Karpas-422 (cell line): ENCODE data around the gene TRAPPC5. TPM values are rescaled to one million over a fixed set of nuclear protein-coding genes. Genes with fewer than 3 reads are reported as not detected.
A peak's percentile ranks its signal among the peaks of the same experiment; 100 is the strongest.

Source experiments
- DNase-seq: peaks from one replicate; pipeline ENCODE4 v3.0.0-alpha.2; 2015
- H2AFZ ChIP-seq: fragments of 200-600 bp; sonication (generic); 2 replicates; pipeline ENCODE4 v1.6.1; 2014; ENCODE audit warnings: antibody characterized with exemption, low read length, mixed read lengths
- H3K27ac ChIP-seq: fragments of 200-600 bp; sonication (generic); 2 replicates; pipeline ENCODE4 v1.5.1; 2014; ENCODE audit warnings: mild to moderate bottlenecking, low read length, moderate library complexity
- H3K27me3 ChIP-seq: fragments of 200-600 bp; sonication (generic); 2 replicates; pipeline ENCODE4 v1.6.1; 2014; ENCODE audit warnings: low read length, mixed read lengths
- H3K36me3 ChIP-seq: fragments of 200-600 bp; sonication (generic); 2 replicates; pipeline ENCODE4 v1.6.1; 2014; ENCODE audit warnings: low read length, mixed read lengths; ENCODE audit not compliant: insufficient read depth
- H3K4me1 ChIP-seq: fragments of 200-600 bp; sonication (generic); 2 replicates; pipeline ENCODE4 v1.6.1; 2014; ENCODE audit warnings: mild to moderate bottlenecking, low read length, mixed read lengths
- H3K4me2 ChIP-seq: fragments of 200-600 bp; sonication (generic); 2 replicates; pipeline ENCODE4 v1.6.1; 2014; ENCODE audit warnings: low read length, low read depth, mild to moderate bottlenecking; ENCODE audit not compliant: poor library complexity, severe bottlenecking
- H3K4me3 ChIP-seq: fragments of 200-600 bp; sonication (generic); 2 replicates; pipeline ENCODE4 v1.5.1; 2014; ENCODE audit warnings: mild to moderate bottlenecking, antibody characterized with exemption, low read length, mixed read lengths
- H3K79me2 ChIP-seq: fragments of 200-600 bp; sonication (generic); 2 replicates; pipeline ENCODE4 v1.6.1; 2014; ENCODE audit warnings: mild to moderate bottlenecking, low read length, mixed read lengths
- H3K9ac ChIP-seq: fragments of 200-600 bp; sonication (generic); 2 replicates; pipeline ENCODE4 v1.6.0; 2014; ENCODE audit warnings: low read length
- H3K9me2 ChIP-seq: fragments of 200-600 bp; sonication (generic), shearing (Covaris generic); replicated peaks from 2 replicates; pipeline ENCODE4 v1.6.0; 2014; ENCODE audit warnings: mild to moderate bottlenecking, low read length, moderate library complexity; ENCODE audit not compliant: insufficient read depth
- H3K9me3 ChIP-seq: fragments of 300-700, 200-600 bp; sonication (generic); 2 replicates; pipeline ENCODE4 v1.6.1; 2014; ENCODE audit warnings: low read length, mixed read lengths
- H4K20me1 ChIP-seq: fragments of 200-600 bp; sonication (generic); 2 replicates; pipeline ENCODE4 v1.6.1; 2014; ENCODE audit warnings: mild to moderate bottlenecking, antibody characterized with exemption, low read length, low read depth; ENCODE audit not compliant: insufficient read depth
- total RNA-seq: library from RNA; depleted of rRNA; stranded (reverse); fragments of >200 nt; shearing (Covaris generic); gene quantifications from 2 replicates; pipeline ENCODE4 v1.2.3, GENCODE V29; 2014; ENCODE audit warnings: low replicate concordance

The TRAPPC5 gene
- total RNA-seq, 1 experiment from 2014 or later: 52.1 TPM

DNA sequence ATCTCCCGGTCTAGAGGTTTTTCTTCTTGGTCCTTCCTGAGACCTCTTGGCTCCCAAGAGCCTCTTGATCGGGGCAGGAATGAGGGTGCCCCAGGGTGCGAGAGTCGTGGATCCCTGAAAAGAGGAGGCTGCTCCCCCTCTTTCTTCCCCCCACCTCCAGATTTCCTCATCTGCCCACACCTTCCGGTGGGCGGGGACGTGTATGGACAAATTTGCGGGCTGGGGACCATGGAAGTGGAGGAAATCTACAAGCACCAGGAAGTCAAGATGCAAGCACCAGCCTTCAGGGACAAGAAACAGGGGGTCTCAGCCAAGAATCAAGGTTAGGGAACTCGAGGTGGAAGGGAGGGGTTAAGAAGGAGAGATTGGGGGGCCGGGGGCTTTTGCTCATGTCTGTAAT is 3.8 kb upstream of the TRAPPC5 start, which contains the start of gene MCEMP1:
Gene MCEMP1, plus strand, starts transcription at position 237 of the 400 bp plus-strand sequence. Its CDS starts 31 bp downstream, at position 268.
- no peak within 1 kb of the TSS for H3K27ac ChIP-seq
- no peak within 1 kb of the TSS for H3K4me2 ChIP-seq
- peaks cover 11% of the 10 kb centered on the region for H3K79me2 ChIP-seq
- H3K9ac ChIP-seq: no peak within 1 kb of the TSS
- no peaks in the 10 kb centered on the region for H3K9me2 ChIP-seq
- no peak for DNase-seq
- H3K9me3 ChIP-seq: no peaks in the 10 kb centered on the region
- H3K27me3 ChIP-seq: no peaks in the 10 kb centered on the region
- H4K20me1 ChIP-seq: 0 out of 2 replicates have a peak, but pooled peaks cover 4% of the 10 kb centered on the region
- H3K4me1 ChIP-seq: peaks cover 17% of the 10 kb centered on the region
- H3K36me3 ChIP-seq: no peaks in the 10 kb centered on the region
- H2AFZ ChIP-seq: no peak within 1 kb of the TSS
- no peak within 1 kb of the TSS for H3K4me3 ChIP-seq

DNA sequence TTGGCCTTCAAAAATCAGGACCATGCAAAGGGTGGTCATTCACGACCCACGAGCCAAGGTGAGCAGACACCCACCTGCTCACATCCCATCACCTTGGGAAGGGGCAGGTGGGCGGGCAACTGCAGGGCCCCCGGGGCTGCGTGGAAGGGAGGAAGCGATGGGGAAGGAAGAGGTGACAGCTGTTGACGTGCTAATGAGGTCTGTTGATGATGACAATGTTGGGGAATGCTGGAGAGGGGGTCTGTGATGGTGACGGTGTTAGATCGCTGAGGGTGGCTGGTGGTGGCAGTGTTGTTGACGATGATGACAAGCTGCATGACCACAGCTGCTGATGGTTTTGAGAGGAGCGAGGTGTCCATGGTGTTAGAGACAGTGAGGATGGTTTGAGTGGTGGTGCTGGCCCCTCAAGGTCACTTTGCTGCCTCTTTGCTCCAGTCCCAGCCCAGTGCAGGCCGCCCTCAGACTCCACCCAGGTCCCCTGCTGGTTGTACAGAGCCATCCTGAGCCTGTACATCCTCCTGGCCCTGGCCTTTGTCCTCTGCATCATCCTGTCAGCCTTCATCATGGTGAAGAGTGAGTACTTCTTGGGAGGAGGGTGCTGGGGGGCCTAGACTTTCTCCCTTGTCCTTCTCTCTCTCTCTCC is 2.8 kb upstream of the TRAPPC5 start:
- H2AFZ ChIP-seq: no peak overlapping the region
- H3K4me2 ChIP-seq: no peak overlapping the region
- H4K20me1 ChIP-seq: peaks cover 13% of the 10 kb centered on the region; the same call in 1 of the 2 replicates
- H3K27ac ChIP-seq: no peak overlapping the region
- H3K36me3 ChIP-seq: 0 out of 2 replicates have a peak, but pooled peaks cover 3% of the 10 kb centered on the region
- H3K4me1 ChIP-seq: peaks cover 20% of the 10 kb centered on the region
- H3K9ac ChIP-seq: no peak overlapping the region
- DNase-seq: no peak
- H3K9me3 ChIP-seq: no peaks in the 10 kb centered on the region
- no peak overlapping the region for H3K4me3 ChIP-seq
- H3K27me3 ChIP-seq: no peaks in the 10 kb centered on the region
- H3K79me2 ChIP-seq: peaks cover 14% of the 10 kb centered on the region
- no peaks in the 10 kb centered on the region for H3K9me2 ChIP-seq

DNA sequence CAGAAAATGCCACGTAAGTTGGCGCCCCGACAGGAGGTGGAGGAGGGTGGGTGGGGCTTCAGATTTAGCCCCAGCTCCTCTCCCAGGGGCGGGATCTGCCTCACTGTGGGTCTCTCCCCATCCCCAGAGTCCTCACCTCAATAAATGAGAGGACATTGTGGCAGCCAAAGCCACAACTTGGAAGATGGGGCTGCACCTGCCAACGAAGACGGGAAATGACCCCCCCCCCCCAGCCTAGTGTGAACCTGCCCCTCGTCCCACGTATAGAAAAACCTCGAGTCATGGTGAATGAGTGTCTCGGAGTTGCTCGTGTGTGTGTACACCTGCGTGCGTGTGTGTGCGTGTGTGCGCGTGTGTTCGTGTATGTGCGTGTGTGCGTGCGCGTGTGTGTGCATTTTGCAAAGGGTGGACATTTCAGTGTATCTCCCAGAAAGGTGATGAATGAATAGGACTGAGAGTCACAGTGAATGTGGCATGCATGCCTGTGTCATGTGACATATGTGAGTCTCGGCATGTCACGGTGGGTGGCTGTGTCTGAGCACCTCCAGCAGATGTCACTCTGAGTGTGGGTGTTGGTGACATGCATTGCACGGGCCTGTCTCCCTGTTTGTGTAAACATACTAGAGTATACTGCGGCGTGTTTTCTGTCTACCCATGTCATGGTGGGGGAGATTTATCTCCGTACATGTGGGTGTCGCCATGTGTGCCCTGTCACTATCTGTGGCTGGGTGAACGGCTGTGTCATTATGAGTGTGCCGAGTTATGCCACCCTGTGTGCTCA is 1.5 kb upstream of the TRAPPC5 start:
- Histone ChIP-seq H3K4me2 (peak overlapping the region; percentile 9), H3K9me2 (no peaks in the 10 kb centered on the region), H3K27me3 (no peaks in the 10 kb centered on the region), H3K27ac (no peak overlapping the region), H2AFZ (no peak overlapping the region), H3K79me2 (peaks cover 14% of the 10 kb centered on the region), H3K4me3 (no peak overlapping the region), H4K20me1 (peaks cover 13% of the 10 kb centered on the region; the same call in 1 of the 2 replicates), H3K36me3 (0 out of 2 replicates have a peak, but pooled peaks cover 4% of the 10 kb centered on the region), H3K4me1 (peaks cover 20% of the 10 kb centered on the region), H3K9ac (no peak overlapping the region), H3K9me3 (no peaks in the 10 kb centered on the region)
- peak; percentile 63 for DNase-seq

DNA sequence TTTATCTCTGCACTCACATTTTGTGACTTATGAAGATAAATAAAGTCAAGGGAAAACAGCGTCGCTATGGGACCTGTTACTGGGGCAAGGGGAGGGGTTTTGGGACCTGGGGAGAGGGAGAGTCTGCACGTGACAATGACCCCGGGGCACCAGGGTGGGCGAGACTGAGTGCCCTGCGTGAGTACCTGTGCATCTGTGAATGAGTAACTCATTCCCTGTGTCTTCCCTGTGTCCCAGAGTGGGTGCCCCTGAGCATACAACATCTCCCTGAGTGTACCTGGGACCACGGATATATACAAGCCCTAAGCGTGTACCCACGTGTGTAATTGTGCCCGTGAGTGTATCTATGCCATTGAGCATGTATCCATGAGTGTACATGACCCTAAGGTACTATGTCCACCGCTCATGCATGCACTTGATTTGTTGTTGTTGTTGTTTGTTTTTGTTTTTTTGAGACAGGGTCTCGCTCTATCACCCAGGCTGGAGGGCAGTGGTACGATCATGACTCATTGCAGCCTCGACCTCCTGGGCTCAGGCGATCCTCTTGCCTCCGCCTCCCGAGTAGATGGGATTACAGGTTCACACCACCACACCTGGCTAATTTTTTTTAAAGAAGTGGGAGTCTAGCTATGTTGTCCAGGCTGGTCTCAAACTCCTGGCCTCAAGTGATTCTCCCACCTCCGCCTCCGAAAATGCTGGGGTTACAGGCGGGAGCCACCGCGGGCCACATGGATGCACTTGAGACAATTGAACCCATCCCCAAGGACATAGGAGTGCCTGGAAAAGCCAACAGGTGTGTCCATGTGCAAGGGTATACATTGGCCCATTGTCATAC is 645 bp upstream of the TRAPPC5 start:
- no peaks in the 10 kb centered on the region for H3K9me2 ChIP-seq
- peaks cover 13% of the 10 kb centered on the region; the same call in 1 of the 2 replicates for H4K20me1 ChIP-seq
- H3K27ac ChIP-seq: no peak overlapping the region
- peak overlapping the region; percentile 64 for H2AFZ ChIP-seq
- peaks cover 20% of the 10 kb centered on the region for H3K4me1 ChIP-seq
- H3K79me2 ChIP-seq: peaks cover 14% of the 10 kb centered on the region
- peak overlapping the region; percentile 29; the same call in 1 of the 2 replicates for H3K9ac ChIP-seq
- H3K36me3 ChIP-seq: 0 out of 2 replicates have a peak, but pooled peaks cover 4% of the 10 kb centered on the region
- peak overlapping the region; percentile 99 for H3K4me2 ChIP-seq
- DNase-seq: no peak
- peak overlapping the region; percentile 100; the same call in 1 of the 2 replicates for H3K4me3 ChIP-seq
- no peaks in the 10 kb centered on the region for H3K9me3 ChIP-seq
- H3K27me3 ChIP-seq: no peaks in the 10 kb centered on the region

DNA sequence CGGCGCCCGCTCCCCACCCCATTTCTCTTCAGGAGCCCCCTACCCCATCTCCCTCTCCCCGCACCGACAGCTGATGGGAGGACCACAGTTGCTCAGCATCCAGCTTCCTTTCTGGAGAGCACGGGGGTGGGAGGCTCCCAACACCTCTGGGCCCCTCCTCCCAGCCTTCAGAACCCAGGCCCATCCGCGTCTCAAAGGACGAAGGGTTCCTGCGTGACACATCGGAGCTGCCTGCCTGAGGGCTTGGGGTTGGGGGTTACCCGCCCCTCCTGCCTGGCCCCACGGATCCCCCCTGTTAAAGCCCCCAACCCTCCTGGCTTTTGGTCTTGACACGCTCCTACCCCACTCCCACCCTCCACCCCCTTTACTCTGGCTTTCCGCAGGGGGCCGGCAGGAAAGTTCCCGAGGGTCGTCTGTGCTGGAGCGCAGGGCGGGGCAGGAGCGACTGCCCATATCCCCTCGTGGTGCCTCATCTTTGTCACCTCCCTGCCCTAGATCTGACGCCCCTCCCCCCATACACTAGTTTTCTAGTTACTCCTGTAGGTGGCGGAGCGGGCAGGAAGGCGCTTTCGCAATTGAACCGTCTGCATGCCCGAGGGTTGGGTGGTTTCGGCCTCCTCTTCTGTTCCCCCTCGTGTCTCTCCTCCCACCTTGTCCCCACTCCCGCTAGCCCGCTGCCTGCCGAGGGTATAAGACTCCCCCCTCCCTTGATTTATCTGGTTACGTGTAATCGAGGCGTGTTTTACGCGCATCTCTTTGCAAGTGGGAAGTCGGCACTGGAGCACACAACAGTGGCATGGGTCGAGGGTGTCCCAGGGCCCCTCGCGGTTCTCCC is 924 bp downstream of the TRAPPC5 start:
- peak overlapping the region; percentile 96; the same call in 1 of the 2 replicates for H2AFZ ChIP-seq
- peak overlapping the region; percentile 100 for H3K4me3 ChIP-seq
- no peak overlapping the region for H3K27ac ChIP-seq
- DNase-seq: peak; percentile 92
- H3K9ac ChIP-seq: peak overlapping the region; percentile 100
- peaks cover 17% of the 10 kb centered on the region for H3K4me1 ChIP-seq
- H4K20me1 ChIP-seq: peaks cover 19% of the 10 kb centered on the region; the same call in 1 of the 2 replicates
- H3K9me3 ChIP-seq: no peaks in the 10 kb centered on the region
- no peaks in the 10 kb centered on the region for H3K27me3 ChIP-seq
- H3K9me2 ChIP-seq: no peaks in the 10 kb centered on the region
- peaks cover 14% of the 10 kb centered on the region for H3K79me2 ChIP-seq
- H3K4me2 ChIP-seq: peak overlapping the region; percentile 99
- H3K36me3 ChIP-seq: 0 out of 2 replicates have a peak, but pooled peaks cover 4% of the 10 kb centered on the region

DNA sequence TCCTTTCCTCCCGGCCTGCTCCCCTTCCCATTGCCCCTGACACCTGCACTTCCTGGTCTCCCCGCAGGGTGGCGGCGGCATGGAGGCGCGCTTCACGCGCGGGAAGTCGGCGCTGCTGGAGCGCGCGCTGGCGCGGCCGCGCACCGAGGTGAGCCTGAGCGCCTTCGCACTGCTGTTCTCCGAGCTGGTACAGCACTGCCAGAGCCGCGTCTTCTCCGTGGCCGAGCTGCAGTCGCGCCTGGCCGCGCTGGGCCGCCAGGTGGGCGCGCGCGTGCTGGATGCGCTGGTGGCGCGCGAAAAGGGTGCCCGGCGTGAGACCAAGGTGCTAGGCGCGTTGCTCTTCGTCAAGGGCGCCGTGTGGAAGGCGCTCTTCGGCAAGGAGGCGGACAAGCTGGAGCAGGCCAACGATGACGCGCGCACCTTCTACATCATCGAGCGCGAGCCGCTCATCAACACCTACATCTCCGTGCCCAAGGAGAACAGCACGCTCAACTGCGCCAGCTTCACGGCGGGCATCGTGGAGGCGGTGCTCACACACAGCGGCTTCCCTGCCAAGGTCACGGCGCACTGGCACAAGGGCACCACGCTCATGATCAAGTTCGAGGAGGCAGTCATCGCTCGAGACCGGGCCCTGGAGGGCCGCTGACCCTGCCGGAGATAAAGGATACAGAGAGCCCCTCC is 1.7 kb downstream of the TRAPPC5 start:
- no peak overlapping the region for H3K9ac ChIP-seq
- no peak overlapping the region for H2AFZ ChIP-seq
- H3K4me1 ChIP-seq: peaks cover 16% of the 10 kb centered on the region

More for the DNA sequence above, 1.7 kb downstream of the TRAPPC5 start:
- no peaks in the 10 kb centered on the region for H3K27me3 ChIP-seq
- no peaks in the 10 kb centered on the region for H3K9me3 ChIP-seq
- peak overlapping the region; percentile 100; the same call in 1 of the 2 replicates for H3K4me3 ChIP-seq
- peaks cover 14% of the 10 kb centered on the region for H3K79me2 ChIP-seq
- peaks cover 19% of the 10 kb centered on the region; the same call in 1 of the 2 replicates for H4K20me1 ChIP-seq
- 0 out of 2 replicates have a peak, but pooled peaks cover 4% of the 10 kb centered on the region for H3K36me3 ChIP-seq
- H3K27ac ChIP-seq: no peak overlapping the region
- H3K4me2 ChIP-seq: peak overlapping the region; percentile 99
- no peaks in the 10 kb centered on the region for H3K9me2 ChIP-seq
- no peak for DNase-seq
